ENCODE data around the gene MECP2. TPM values are rescaled to one million over a fixed set of nuclear protein-coding genes. Genes with fewer than 3 reads are reported as not detected.

Gene MECP2
- total and polyA plus RNA-seq, 2 of the 13 experiments (the other 11 are each of a cell fraction or from before 2014, with no cell fraction given) = 7.9 to 18.1 TPM

DNA sequence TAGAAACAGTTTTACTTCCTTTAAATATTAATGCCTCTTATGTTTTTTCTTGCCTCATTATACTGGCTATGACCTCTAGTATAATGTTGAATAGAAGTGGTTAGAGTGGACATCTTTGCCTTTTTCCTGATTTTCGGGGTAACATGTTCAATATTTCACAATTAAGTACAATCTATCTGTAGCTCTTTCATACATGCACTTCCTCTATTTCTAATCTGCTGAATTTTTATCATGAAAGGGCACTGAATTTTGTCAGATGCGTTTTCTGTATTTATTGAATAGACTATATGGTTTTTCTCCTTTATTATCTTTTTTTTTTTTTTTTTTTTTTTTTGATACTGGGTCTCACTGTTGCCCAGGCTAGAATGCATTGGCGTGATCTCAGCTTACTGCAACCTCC lies 29.0 kb downstream of the MECP2 start (continued):
- TF ChIP-seq, protein P1, sequence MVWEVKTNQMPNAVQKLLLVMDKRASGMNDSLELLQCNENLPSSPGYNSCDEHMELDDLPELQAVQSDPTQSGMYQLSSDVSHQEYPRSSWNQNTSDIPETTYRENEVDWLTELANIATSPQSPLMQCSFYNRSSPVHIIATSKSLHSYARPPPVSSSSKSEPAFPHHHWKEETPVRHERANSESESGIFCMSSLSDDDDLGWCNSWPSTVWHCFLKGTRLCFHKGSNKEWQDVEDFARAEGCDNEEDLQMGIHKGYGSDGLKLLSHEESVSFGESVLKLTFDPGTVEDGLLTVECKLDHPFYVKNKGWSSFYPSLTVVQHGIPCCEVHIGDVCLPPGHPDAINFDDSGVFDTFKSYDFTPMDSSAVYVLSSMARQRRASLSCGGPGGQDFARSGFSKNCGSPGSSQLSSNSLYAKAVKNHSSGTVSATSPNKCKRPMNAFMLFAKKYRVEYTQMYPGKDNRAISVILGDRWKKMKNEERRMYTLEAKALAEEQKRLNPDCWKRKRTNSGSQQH (CRISPR knock-in tag; IDR thresholded peaks at IDR 0.05; ENCODE audit: low read depth) = no peak

- Histone ChIP-seq H4K20me1 (ENCODE audit: insufficient read depth, low read length) (no peaks in the 10 kb centered on the region), H3K4me3 (replicated peaks in 1 of 3; ENCODE audit: insufficient read depth in 1 of 3, low read depth in 2 of 3, low read length in 3 of 3) (no peak overlapping the region), H2AFZ (ENCODE audit: low read length) (no peak overlapping the region), H3K36me3 (replicated peaks in 1 of 2; ENCODE audit: control insufficient read depth in 1 of 2, insufficient read depth in 2 of 2, low read length in 2 of 2) (no peaks in the 10 kb centered on the region; a peak in 1 of 5 replicates), H3K27ac (ENCODE audit: extremely low read length, insufficient read depth, low read length) (no peak overlapping the region), H3K4me1 (ENCODE audit: insufficient read depth, low read length) (peaks cover 18% of the 10 kb centered on the region), H3K79me2 (ENCODE audit: insufficient read depth, low read length) (peaks cover 40% of the 10 kb centered on the region), H3K9ac (ENCODE audit: insufficient read depth, low read depth, low read length) (no peak overlapping the region), H3K27me3 (ENCODE audit: control insufficient read depth in 1 of 2, insufficient read depth in 2 of 2, low read length in 2 of 2) (no peaks in the 10 kb centered on the region), H3K9me3 (ENCODE audit: low read length) (no peaks in the 10 kb centered on the region), H3K4me2 (ENCODE audit: low read depth, low read length) (no peak overlapping the region)
- in situ Hi-C loops (cut with HindIII; ENCODE audit: extremely low pct_ligation_motif_present, low pct_unique_long_range_greater_than_20kb) = no loop called here
- POLR2A ChIA-PET = no interaction called here
- FAIRE-seq (no peak), ATAC-seq (no peak), DNase-seq (ENCODE audit: low spot score) (no peak)
- intact Hi-C loops (cut with micrococcal nuclease; ENCODE audit: unreplicated experiment) = no loop called here
- 94% methylated on average over 5 of the region's 9 CpGs for WGBS (ENCODE audit: low lambda C conversion rate)
- no TSS peak for BruUV-seq (replicated peaks)
- CTCF ChIA-PET (ENCODE audit: low intra/inter-chr PET ratio, low total read pairs) = no interaction called here
- TF ChIP-seq ZNF547 (CRISPR knock-in tag; IDR thresholded peaks at IDR 0.05) (no peak), ZNF251 (CRISPR knock-in tag; IDR thresholded peaks at IDR 0.05) (no peak), ZNF616 (CRISPR knock-in tag; IDR thresholded peaks at IDR 0.05; ENCODE audit: low read depth) (no peak), CBX5 (CRISPR knock-in tag; IDR thresholded peaks at IDR 0.05; ENCODE audit: borderline replicate concordance) (no peak), ZSCAN31 (CRISPR knock-in tag; IDR thresholded peaks at IDR 0.05; ENCODE audit: low read depth) (no peak), ZNF552 (CRISPR knock-in tag; IDR thresholded peaks at IDR 0.05; ENCODE audit: borderline replicate concordance) (no peak), NFIC (IDR thresholded peaks at IDR 0.05; ENCODE audit: low read length) (no peak), ZNF34 (CRISPR knock-in tag; IDR thresholded peaks at IDR 0.05; ENCODE audit: borderline replicate concordance) (no peak), HNRNPK (IDR thresholded peaks at IDR 0.05; ENCODE audit: low read depth, low read length, poor library complexity, severe bottlenecking) (no peak), ATRX (CRISPR knock-in tag; IDR thresholded peaks at IDR 0.05; ENCODE audit: borderline replicate concordance) (no peak), TAF15 (IDR thresholded peaks at IDR 0.05; ENCODE audit: low read depth, low read length, poor library complexity, severe bottlenecking) (no peak)
- TF ChIP-seq, protein P2, sequence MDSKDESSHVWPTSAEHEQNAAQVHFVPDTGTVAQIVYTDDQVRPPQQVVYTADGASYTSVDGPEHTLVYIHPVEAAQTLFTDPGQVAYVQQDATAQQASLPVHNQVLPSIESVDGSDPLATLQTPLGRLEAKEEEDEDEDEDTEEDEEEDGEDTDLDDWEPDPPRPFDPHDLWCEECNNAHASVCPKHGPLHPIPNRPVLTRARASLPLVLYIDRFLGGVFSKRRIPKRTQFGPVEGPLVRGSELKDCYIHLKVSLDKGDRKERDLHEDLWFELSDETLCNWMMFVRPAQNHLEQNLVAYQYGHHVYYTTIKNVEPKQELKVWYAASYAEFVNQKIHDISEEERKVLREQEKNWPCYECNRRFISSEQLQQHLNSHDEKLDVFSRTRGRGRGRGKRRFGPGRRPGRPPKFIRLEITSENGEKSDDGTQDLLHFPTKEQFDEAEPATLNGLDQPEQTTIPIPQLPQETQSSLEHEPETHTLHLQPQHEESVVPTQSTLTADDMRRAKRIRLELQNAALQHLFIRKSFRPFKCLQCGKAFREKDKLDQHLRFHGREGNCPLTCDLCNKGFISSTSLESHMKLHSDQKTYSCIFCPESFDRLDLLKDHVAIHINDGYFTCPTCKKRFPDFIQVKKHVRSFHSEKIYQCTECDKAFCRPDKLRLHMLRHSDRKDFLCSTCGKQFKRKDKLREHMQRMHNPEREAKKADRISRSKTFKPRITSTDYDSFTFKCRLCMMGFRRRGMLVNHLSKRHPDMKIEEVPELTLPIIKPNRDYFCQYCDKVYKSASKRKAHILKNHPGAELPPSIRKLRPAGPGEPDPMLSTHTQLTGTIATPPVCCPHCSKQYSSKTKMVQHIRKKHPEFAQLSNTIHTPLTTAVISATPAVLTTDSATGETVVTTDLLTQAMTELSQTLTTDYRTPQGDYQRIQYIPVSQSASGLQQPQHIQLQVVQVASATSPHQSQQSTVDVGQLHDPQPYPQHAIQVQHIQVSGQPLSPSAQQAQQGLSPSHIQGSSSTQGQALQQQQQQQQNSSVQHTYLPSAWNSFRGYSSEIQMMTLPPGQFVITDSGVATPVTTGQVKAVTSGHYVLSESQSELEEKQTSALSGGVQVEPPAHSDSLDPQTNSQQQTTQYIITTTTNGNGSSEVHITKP (CRISPR knock-in tag; IDR thresholded peaks at IDR 0.05; ENCODE audit: low read depth) = no peak
These were observed 32.7 kb downstream of the MECP2 start for GRCh38 chrX:154064637-154065435.
